Chondrocyte (in vitro differentiated cells): ENCODE results near the gene DOCK7. TPM values are rescaled to one million over a fixed set of nuclear protein-coding genes. Genes with fewer than 3 reads are reported as not detected.
"Not testable (repeated sequence)": the region's sequence is repeated elsewhere in the genome, so short reads cannot be mapped to it uniquely, and the experiment has no call there.

Experiments used
- DNase-seq: peaks from one replicate; pipeline ENCODE4 v3.0.0; 2021; ENCODE audit warnings: mixed read lengths, low spot score
- H3K27ac Mint-ChIP-seq: one replicate; pipeline ENCODE4 v1.8.0; 2021; ENCODE audit warnings: mild to moderate bottlenecking, moderate library complexity, mixed read lengths; ENCODE audit not compliant: unreplicated experiment
- H3K27me3 Mint-ChIP-seq: 2 replicates; pipeline ENCODE4 v1.8.0; 2021; ENCODE audit warnings: low read depth, mixed read lengths
- H3K36me3 Mint-ChIP-seq: 2 replicates; pipeline ENCODE4 v1.8.0; 2021; ENCODE audit warnings: low read depth, mixed read lengths
- H3K4me1 Mint-ChIP-seq: 2 replicates; pipeline ENCODE4 v1.8.0; 2021; ENCODE audit warnings: low read depth, mild to moderate bottlenecking, mixed read lengths
- H3K4me3 Mint-ChIP-seq: one replicate; pipeline ENCODE4 v1.8.0; 2021; ENCODE audit warnings: mild to moderate bottlenecking, moderate library complexity, mixed read lengths; ENCODE audit not compliant: unreplicated experiment
- H3K9me3 Mint-ChIP-seq: 2 replicates; pipeline ENCODE4 v1.8.0; 2021; ENCODE audit warnings: low read depth, mixed read lengths
- CTCF ChIP-seq: fragments of 200-600 bp; sonication (generic); IDR thresholded peaks from 2 replicates; pipeline ENCODE4 v1.5.0; 2021; ENCODE audit warnings: antibody characterized with exemption, mild to moderate bottlenecking, moderate library complexity
- total RNA-seq: library from RNA; stranded (reverse); gene quantifications from 3 replicates; pipeline ENCODE4 v1.2.1, GENCODE V29; 2021

The DOCK7 gene
- total RNA-seq, 1 donor from 2014 or later, result 88.4 TPM

GRCh38 chr1:62722796-62723195, 34.6 kb upstream of the DOCK7 start:
- H3K27me3 Mint-ChIP-seq, result no peaks in the 10 kb centered on the region
- no peak overlapping the region for H3K4me3 Mint-ChIP-seq
- peaks cover 2% of the 10 kb centered on the region for H3K9me3 Mint-ChIP-seq
- no peak for DNase-seq
- no peak overlapping the region for H3K27ac Mint-ChIP-seq
- H3K36me3 Mint-ChIP-seq, result no peaks in the 10 kb centered on the region
- TF ChIP-seq CTCF, result no peak
- H3K4me1 Mint-ChIP-seq, result peaks cover 26% of the 10 kb centered on the region

GRCh38 chr1:62720946-62721554, 32.9 kb upstream of the DOCK7 start:
- H3K4me3 Mint-ChIP-seq, result no peak overlapping the region
- H3K27ac Mint-ChIP-seq, result no peak overlapping the region
- TF ChIP-seq CTCF, result no peak
- no peaks in the 10 kb centered on the region for H3K27me3 Mint-ChIP-seq
- DNase-seq, result no peak
- H3K36me3 Mint-ChIP-seq, result no peaks in the 10 kb centered on the region
- H3K9me3 Mint-ChIP-seq, result peaks cover 2% of the 10 kb centered on the region
- H3K4me1 Mint-ChIP-seq, result peaks cover 20% of the 10 kb centered on the region

GRCh38 chr1:62718400-62718799, 30.2 kb upstream of the DOCK7 start:
- H3K27me3 Mint-ChIP-seq, H3K36me3 Mint-ChIP-seq, DNase-seq, H3K9me3 Mint-ChIP-seq, H3K4me1 Mint-ChIP-seq, H3K27ac Mint-ChIP-seq, H3K4me3 Mint-ChIP-seq: not testable (repeated sequence)

GRCh38 chr1:62717483-62717882, 29.3 kb upstream of the DOCK7 start:
- Mint-ChIP-seq H3K27ac (no peak overlapping the region), H3K36me3 (no peaks in the 10 kb centered on the region), H3K4me3 (no peak overlapping the region), H3K9me3 (no peaks in the 10 kb centered on the region), H3K27me3 (no peaks in the 10 kb centered on the region), H3K4me1 (no peaks in the 10 kb centered on the region)
- no peak for TF ChIP-seq CTCF
- DNase-seq, result no peak

- TF ChIP-seq CTCF, result no peak
- no peak for DNase-seq
- H3K27me3 Mint-ChIP-seq, result no peaks in the 10 kb centered on the region
- no peak overlapping the region for H3K27ac Mint-ChIP-seq
- no peaks in the 10 kb centered on the region for H3K4me1 Mint-ChIP-seq
- peaks cover 1% of the 10 kb centered on the region for H3K36me3 Mint-ChIP-seq
- H3K4me3 Mint-ChIP-seq, result no peak overlapping the region
- H3K9me3 Mint-ChIP-seq, result no peaks in the 10 kb centered on the region
These were observed 28.2 kb upstream of the DOCK7 start for GRCh38 chr1:62716397-62716796.
